ENCODE data around the gene SUV39H1.

The SUV39H1 gene

DNA sequence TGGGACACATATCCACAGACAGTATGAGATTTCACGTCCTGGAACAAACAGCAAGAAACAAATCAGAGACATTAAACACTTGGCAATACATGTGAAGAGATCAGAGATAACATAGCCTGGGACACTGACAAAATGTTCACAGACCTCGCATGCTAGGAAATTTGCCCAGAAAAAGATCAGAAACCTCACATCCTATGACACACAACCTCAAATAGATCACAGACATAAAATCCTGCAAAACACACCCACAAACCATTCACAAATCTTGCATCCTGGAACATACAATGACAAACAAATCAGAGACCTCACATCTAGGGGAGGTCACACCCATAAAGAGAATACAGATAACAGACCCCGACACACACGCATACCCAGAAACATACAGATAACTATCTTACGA lies 18.0 kb downstream of the SUV39H1 start:
- no peak for DNase-seq (ENCODE audit: low read depth)

DNA sequence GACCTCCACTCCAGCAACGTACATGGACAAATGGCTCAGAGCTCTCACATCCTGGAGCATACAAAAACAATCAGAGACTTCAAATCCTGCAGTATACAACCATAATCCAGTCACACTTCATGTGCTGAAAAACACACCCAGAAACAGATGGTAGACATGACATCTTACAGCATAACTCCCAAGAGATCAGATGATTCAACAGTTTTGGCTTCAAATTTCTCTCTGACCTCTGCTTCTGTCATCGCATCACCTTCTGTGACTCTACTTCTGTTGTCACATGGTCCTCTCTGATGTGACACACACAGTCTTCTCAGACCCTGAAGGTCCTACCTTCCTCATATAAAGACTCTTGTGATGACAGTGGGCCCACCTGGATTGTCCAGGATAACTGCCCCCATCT lies 18.5 kb downstream of the SUV39H1 start:
- no peak for DNase-seq (ENCODE audit: low read depth)

GRCh38 chrX:48715876-48716502 lies 19.5 kb downstream of the SUV39H1 start:
- DNase-seq (ENCODE audit: low read depth), result no peak

DNA sequence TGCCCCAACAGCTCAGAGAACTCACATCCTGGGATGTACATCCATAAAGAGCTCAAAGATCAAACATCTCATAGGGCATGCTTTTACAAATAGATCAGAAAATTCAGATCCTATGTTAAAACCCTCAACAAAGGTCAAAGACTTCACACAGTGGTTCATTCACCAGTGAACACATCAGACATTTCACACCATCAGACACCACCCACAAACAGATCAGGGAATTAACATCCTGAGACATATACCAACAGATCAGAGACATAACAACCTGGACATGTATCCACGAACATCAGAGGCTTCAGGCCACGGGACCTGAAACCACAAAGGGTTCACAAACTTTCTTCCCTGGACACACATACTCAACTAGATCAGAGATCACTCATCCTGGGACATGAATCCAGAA lies 23.4 kb downstream of the SUV39H1 start:
- no peak for DNase-seq (ENCODE audit: low read depth)

- DNase-seq (ENCODE audit: low read depth), result no peak
Observed at GRCh38 chrX:48720577-48721250, 24.2 kb downstream of the SUV39H1 start.

GRCh38 chrX:48721916-48722315 lies 25.4 kb downstream of the SUV39H1 start:
- DNase-seq (ENCODE audit: low read depth), result no peak

- no peak for DNase-seq (ENCODE audit: low read depth)
Observed at GRCh38 chrX:48726596-48726995, 30.1 kb downstream of the SUV39H1 start.

- no peak for DNase-seq (ENCODE audit: low read depth)
Observed at GRCh38 chrX:48728653-48729052, 32.1 kb downstream of the SUV39H1 start.

- no peak for DNase-seq (ENCODE audit: low read depth)
Observed at GRCh38 chrX:48736303-48736702, 39.8 kb downstream of the SUV39H1 start.

GRCh38 chrX:48736878-48737212 lies 40.3 kb downstream of the SUV39H1 start:
- DNase-seq (ENCODE audit: low read depth), result no peak

- DNase-seq (ENCODE audit: low read depth), result peak; percentile 77
Observed at GRCh38 chrX:48737213-48737938, 40.8 kb downstream of the SUV39H1 start.

DNA sequence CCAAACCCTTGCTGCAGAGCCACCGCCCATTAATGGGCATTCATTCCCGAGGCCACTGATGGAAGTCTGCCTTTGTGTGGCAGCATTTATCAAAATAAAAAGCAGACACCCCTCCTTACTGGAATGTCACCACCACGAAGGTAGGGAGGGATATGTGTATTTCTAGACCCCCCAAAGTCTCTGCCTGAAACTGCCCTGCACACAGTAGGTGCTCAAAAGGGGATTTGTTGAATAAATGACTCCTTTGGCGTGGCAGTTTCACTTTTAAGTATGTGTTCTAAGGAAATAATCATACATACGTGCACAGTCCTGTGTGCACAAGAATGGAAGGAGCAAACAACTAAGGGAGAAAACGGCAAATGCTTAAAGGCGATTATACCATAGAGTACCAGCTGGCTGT lies 41.4 kb downstream of the SUV39H1 start:
- DNase-seq (ENCODE audit: low read depth), result no peak

DNA sequence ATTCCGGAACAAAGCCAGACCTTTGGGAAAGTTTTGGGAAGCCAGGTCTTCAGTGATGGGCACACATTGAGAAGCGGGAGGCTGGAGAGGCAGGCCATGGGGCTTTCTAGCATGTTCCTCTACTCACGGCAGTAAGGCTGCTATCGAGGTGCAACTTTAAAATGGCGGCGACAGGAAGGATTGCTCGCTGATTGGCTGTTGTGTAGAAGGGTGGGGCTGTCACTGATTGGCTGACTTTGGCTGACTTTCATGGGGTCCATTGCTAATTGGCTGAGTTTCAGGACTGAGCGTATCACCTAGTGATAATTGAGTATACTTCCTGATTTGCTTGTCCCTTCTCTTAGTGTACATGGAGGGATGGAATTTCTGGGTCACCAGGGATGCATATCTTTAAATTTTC lies 45.3 kb downstream of the SUV39H1 start:
- no peak for DNase-seq (ENCODE audit: low read depth)

DNA sequence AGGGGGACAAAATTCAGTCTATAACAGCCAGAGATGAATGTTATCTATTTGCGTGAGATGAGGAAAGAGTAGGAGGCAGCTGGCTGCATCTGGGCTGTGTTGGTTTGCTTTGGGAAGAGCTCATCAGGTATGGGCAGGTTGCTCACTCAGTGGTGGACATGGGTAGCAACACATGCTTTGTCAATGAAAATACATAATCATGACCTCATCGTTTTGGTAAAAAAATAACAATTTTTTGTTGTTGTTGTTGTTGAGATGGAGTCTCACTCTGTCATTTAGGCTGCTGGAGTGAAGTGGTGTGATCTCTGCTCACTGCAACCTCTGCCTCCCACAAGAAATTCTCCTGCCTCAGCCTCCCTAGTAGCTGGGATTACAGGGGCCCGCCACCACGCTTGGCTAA lies 48.7 kb downstream of the SUV39H1 start:
- DNase-seq (ENCODE audit: low read depth), result no peak

DNA sequence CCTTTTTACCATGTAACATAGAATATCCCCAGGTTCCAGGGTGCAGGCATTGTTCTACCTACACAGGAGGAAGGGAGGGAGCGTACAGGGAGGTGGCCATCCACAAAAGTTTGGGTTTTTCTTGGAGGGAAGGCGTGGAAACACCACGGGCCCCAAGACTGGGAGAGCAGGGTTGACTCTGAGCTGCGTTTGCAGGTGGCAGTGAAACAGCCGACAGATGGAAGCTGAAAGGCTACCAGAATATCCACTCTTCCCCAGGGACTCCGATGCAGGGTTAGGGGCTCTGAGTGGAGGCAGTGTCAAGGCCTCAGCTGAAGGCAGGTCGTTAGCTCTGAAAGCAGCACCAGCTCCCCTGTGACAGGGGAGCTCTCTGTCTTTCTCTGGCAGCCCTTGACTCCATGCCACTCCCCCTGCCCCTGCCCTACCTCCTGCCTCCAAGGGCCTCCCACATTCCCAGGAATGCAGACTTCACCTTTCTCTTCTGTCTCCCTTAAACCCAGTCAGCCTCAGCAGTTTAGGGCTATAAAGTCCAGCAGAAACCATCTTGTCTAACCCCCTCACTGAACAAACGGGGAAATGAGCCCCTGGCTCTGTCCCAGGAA lies 51.0 kb downstream of the SUV39H1 start:
- no peak for DNase-seq (ENCODE audit: low read depth)

- no peak for DNase-seq (ENCODE audit: low read depth)
Observed at GRCh38 chrX:48749182-48749581, 52.6 kb downstream of the SUV39H1 start.

DNA sequence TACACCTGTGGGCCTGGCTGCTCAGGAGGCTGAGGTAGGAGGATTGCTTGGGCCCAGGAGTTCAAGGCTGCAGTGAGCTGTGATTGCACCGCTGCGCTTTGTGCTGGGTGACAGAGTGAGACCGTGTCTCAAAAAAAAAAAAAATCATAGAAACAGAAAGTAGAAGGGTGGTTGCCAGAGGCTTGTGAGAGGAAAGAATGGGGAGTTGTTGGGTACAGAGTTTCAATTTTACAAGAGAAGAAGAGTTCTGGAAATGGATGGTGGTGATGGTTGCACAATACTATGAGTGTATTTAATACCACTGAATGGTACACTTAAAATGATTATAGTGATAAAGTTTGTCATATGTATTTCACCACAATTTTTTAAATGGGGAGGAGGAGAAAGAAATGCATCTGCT lies 54.8 kb downstream of the SUV39H1 start:
- no peak for DNase-seq (ENCODE audit: low read depth)

DNA sequence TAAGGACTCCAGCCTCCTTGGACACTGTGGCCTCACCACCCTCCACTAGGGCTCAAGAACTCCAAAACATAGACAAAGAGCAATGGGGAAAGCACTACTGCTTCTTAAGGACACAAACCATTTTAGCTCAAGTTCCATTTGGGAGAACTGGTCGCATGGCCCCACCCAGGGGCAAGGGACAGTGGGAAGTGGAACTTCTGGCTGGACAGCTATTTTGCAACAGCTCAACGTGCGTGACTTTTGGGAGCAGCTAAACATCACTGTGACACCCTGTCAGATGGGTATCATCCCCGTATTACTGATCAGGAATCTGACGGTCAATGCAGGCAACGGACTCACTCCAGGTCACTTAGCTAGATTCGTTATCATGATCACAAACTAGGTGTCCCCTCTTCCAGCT lies 56.0 kb downstream of the SUV39H1 start:
- no peak for DNase-seq (ENCODE audit: low read depth)

DNA sequence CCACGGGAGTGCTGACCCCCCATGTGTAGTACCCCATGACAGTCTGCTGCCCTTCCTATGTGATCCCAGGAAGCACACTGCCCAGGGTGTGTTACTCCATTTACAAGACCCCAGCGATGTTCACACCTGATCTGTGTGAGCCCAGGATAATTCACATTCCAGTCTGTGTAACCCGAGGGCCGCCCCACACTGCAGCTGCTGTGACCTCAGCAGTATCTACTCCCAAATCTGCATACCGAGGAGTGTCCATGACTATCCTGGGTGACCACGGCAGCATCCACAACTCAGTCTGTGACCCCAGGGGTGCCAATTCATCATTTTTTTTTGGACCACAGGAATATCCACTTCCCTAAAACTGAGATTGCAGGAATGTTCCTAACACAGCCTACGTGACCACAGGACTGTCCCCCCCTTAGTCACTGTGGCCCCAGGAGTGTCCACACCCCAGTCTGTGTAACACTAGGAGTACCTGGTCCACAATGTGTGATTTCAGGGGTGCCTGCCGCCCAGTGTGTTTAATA lies 57.2 kb downstream of the SUV39H1 start:
- DNase-seq (ENCODE audit: low read depth), result no peak

DNA sequence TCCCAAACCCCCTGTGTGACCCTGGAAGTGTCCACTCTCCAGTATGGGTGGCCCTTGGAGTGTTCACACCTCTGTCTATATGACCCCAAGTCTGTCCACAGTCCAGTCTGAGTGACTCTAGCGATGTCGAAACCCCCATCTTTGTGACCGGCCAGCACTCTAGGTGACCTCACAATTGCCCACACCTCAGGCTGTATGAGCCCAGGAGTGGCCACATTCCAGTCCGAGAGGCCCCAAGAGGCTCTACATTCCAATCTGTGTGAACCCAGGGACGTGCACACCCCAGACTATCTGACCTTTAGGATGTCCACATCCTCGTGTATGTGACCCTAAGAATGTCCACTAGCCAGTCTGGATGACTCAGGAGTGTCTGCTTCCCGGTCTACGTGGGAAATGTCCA lies 57.7 kb downstream of the SUV39H1 start:
- DNase-seq (ENCODE audit: low read depth), result no peak

Measured in activated T-cell treated with anti-CD3 and anti-CD28 coated beads for 48 hours (primary cell).